Endothelial cell of umbilical vein (primary cell): ENCODE data around the gene TRPM5. TPM values are rescaled to one million over a fixed set of nuclear protein-coding genes. Genes with fewer than 3 reads are reported as not detected.

Experiments
- BruUV-seq: library from RNA; stranded (reverse); fragments of 400-500 nt; replicated peaks from 2 replicates; lab custom pipeline; 2021; lab: Mats Ljungman, UMichigan
- CTCF ChIA-PET: fragments of 300-600, 350-600 bp; sonication (Branson Sonifier 250); formaldehyde crosslinking; loops from one replicate; lab custom pipeline; 2021; ENCODE audit warnings: antibody characterized with exemption, inconsistent platforms; lab: Charles Lee
- POLR2A ChIA-PET: fragments of 300-600, 350-600 bp; sonication (Branson Sonifier 250); formaldehyde crosslinking; loops from one replicate; lab custom pipeline; 2021; ENCODE audit warnings: antibody characterized with exemption, inconsistent platforms; lab: Charles Lee
- DNase-seq: peaks from one replicate; pipeline ENCODE4 v3.0.0-alpha.2; 2011; ENCODE audit warnings: low read depth, low spot score
- FAIRE-seq: peaks from 2 replicates; lab custom pipeline; 2011; peaks lifted over from hg19 to GRCh38; lab: Jason Lieb, UNC
- H2AFZ ChIP-seq: 2 replicates; pipeline ENCODE4 v1.6.0; 2012; ENCODE audit warnings: low read depth, low read length, control low read depth, inconsistent platforms
- H3K27ac ChIP-seq: 2 replicates; pipeline ENCODE4 v1.5.1; 2011; ENCODE audit warnings: low read depth, mild to moderate bottlenecking, control low read depth, low read length, moderate library complexity; ENCODE audit not compliant: insufficient read depth
- H3K27me3 ChIP-seq, 2 experiments: 2 replicates each; pipeline versions ENCODE4 v1.6.0 to v1.6.1; 2011; ENCODE audit warnings: low read length in 2 of 2, mixed read lengths in 1 of 2; ENCODE audit not compliant: control insufficient read depth in 2 of 2, insufficient read depth in 2 of 2
- H3K36me3 ChIP-seq, 2 experiments: 2 replicates in 1 of 2; 3 replicates in 1 of 2; pipeline ENCODE4 v1.5.1; 2011; ENCODE audit warnings: low read length in 2 of 2, mild to moderate bottlenecking in 1 of 2, moderate library complexity in 1 of 2; ENCODE audit not compliant: control insufficient read depth in 2 of 2, insufficient read depth in 2 of 2; ENCODE audit errors: extremely low read depth in 1 of 2
- H3K4me1 ChIP-seq: 3 replicates; pipeline ENCODE4 v1.5.1; 2011; ENCODE audit warnings: mild to moderate bottlenecking, low read length; ENCODE audit not compliant: control insufficient read depth, insufficient read depth; ENCODE audit errors: extremely low read depth
- H3K4me2 ChIP-seq: 2 replicates; pipeline ENCODE4 v1.6.1; 2011; ENCODE audit warnings: low read length, control low read depth, mixed read lengths; ENCODE audit not compliant: insufficient read depth
- H3K4me3 ChIP-seq, 3 experiments: fragments of 200-600 bp in 1 of 3; sonication (generic), shearing (Covaris generic) in 1 of 3; replicated peaks in 1 of 3; 2 replicates each; pipeline ENCODE4 v1.5.1; 2011 to 2016; ENCODE audit warnings: control low read depth in 3 of 3, low read length in 3 of 3, mild to moderate bottlenecking in 2 of 3, inconsistent platforms in 1 of 3, low read depth in 1 of 3, moderate library complexity in 1 of 3; ENCODE audit not compliant: insufficient read depth in 1 of 3
- H3K79me2 ChIP-seq: 2 replicates; pipeline ENCODE4 v1.6.0; 2012; ENCODE audit warnings: low read length, inconsistent platforms; ENCODE audit not compliant: control insufficient read depth, insufficient read depth
- H3K9ac ChIP-seq: replicated peaks from 2 replicates; pipeline ENCODE3; 2011; ENCODE audit warnings: low read length, control low read depth; ENCODE audit not compliant: insufficient read depth; ENCODE audit errors: extremely low read depth
- H3K9me1 ChIP-seq: replicated peaks from 3 replicates; pipeline ENCODE4 v1.6.0; 2011; ENCODE audit warnings: mild to moderate bottlenecking, low read length; ENCODE audit not compliant: control insufficient read depth, insufficient read depth; ENCODE audit errors: extremely low read depth
- H3K9me3 ChIP-seq: replicated peaks from 2 replicates; pipeline ENCODE4 v1.5.1; 2012; ENCODE audit warnings: low read length, inconsistent platforms; ENCODE audit not compliant: control insufficient read depth, insufficient read depth
- H4K20me1 ChIP-seq: replicated peaks from 2 replicates; pipeline ENCODE3; 2011; ENCODE audit warnings: mild to moderate bottlenecking, low read length; ENCODE audit not compliant: control insufficient read depth, insufficient read depth; ENCODE audit errors: extremely low read depth
- CTCF ChIP-seq, 2 donors: IDR thresholded peaks; 1 replicate in 1 of 2; 2 replicates in 1 of 2; pipeline ENCODE4 v1.5.1; 2011; ENCODE audit warnings: low read length in 2 of 2, mild to moderate bottlenecking in 2 of 2, moderate library complexity in 2 of 2, control low read depth in 1 of 2, inconsistent platforms in 1 of 2, low read depth in 1 of 2; ENCODE audit not compliant: insufficient read depth in 1 of 2; ENCODE audit errors: extremely low read depth in 1 of 2
- EZH2 ChIP-seq: IDR thresholded peaks from 2 replicates; pipeline ENCODE4 v1.6.1; 2012; ENCODE audit warnings: borderline replicate concordance, low read depth, mild to moderate bottlenecking, moderate library complexity, low read length, inconsistent platforms; ENCODE audit not compliant: severe bottlenecking
- FOS ChIP-seq: IDR thresholded peaks from 2 replicates; pipeline ENCODE4 v1.6.1; 2011; ENCODE audit warnings: mild to moderate bottlenecking, low read length, moderate library complexity, borderline replicate concordance; ENCODE audit not compliant: insufficient read depth
- GATA2 ChIP-seq: IDR thresholded peaks from 2 replicates; pipeline ENCODE4 v1.7.0; 2011; ENCODE audit warnings: low read depth, mild to moderate bottlenecking, moderate library complexity, mixed read lengths, low read length; ENCODE audit not compliant: insufficient read length, insufficient read depth
- JUN ChIP-seq: IDR thresholded peaks from 2 replicates; pipeline ENCODE4 v1.6.1; 2011; ENCODE audit warnings: borderline replicate concordance, low read depth; ENCODE audit not compliant: insufficient read length, insufficient read depth
- MAX ChIP-seq: IDR thresholded peaks from 2 replicates; pipeline ENCODE4 v1.6.1; 2011; ENCODE audit not compliant: insufficient read depth, insufficient read length
- MYC ChIP-seq: IDR thresholded peaks from one replicate; pipeline ENCODE4 v1.6.1; 2011; ENCODE audit warnings: mild to moderate bottlenecking, low read depth, low read length
- POLR2A ChIP-seq: IDR thresholded peaks from 2 replicates; pipeline ENCODE4 v1.6.1; 2012; ENCODE audit warnings: low read depth, mild to moderate bottlenecking, control low read depth, low read length
- POLR2AphosphoS5 ChIP-seq: IDR thresholded peaks from 2 replicates; pipeline ENCODE4 v1.6.1; 2012; ENCODE audit warnings: low read depth, mild to moderate bottlenecking, control low read depth, low read length, moderate library complexity; ENCODE audit not compliant: insufficient read depth
- dilution Hi-C: fragments of 300-500 bp; cut with MboI; formaldehyde crosslinking; loops from one replicate; pipeline ENCODE4 v1.15.0; 2019; ENCODE audit warnings: low sequenced_read_pairs; ENCODE audit not compliant: extremely low pct_ligation_motif_present
- intact Hi-C: fragments of 100-400 bp; cut with micrococcal nuclease; formaldehyde crosslinking; loops from one replicate; pipeline ENCODE4 v1.10.0; 2022
- polyA plus RNA-seq, 4 experiments: library from polyadenylated mRNA; depleted of rRNA in 3 of 4; stranded (reverse) in 3 of 4; unstranded in 1 of 4; fragments of >200 nt; gene quantifications; 2 replicates each; pipeline versions ENCODE4 v1.2.1 to v1.2.3, GENCODE V29; 2011 to 2012; ENCODE audit warnings: missing spikeins in 1 of 4
- total RNA-seq: library from RNA; stranded (reverse); gene quantifications from 2 replicates; pipeline ENCODE4 v1.2.3, GENCODE V29; 2021

TRPM5 gene
- total and polyA plus RNA-seq, 2 donors (not counting 3 experiments of a cell fraction or from before 2014, with no cell fraction given), result not detected

GRCh38 chr11:2472428-2473186 is 28.3 kb upstream of the TRPM5 start:
- FAIRE-seq, result no peak
- Histone ChIP-seq H3K27me3 (no peaks in the 10 kb centered on the region), H3K36me3 (no peaks in the 10 kb centered on the region), H3K4me1 (no peaks in the 10 kb centered on the region), H2AFZ (no peak overlapping the region), H3K79me2 (no peaks in the 10 kb centered on the region), H4K20me1 (no peaks in the 10 kb centered on the region), H3K9ac (no peak overlapping the region), H3K9me3 (no peaks in the 10 kb centered on the region), H3K27ac (no peak overlapping the region), H3K9me1 (no peaks in the 10 kb centered on the region), H3K4me2 (no peak overlapping the region), H3K4me3 (no peak overlapping the region)
- dilution Hi-C loops (no loop called here), intact Hi-C loops (no loop called here)
- BruUV-seq, result no TSS peak
- no peak for DNase-seq
- ChIA-PET POLR2A (no interaction called here), CTCF (no interaction called here)
- TF ChIP-seq EZH2 (no peak), MAX (no peak), GATA2 (no peak), FOS (no peak), POLR2AphosphoS5 (no peak), MYC (no peak), JUN (no peak)

GRCh38 chr11:2471804-2472096 is 27.4 kb upstream of the TRPM5 start:
- H3K27me3 ChIP-seq, result no peaks in the 10 kb centered on the region
- H3K79me2 ChIP-seq, result no peaks in the 10 kb centered on the region
- H3K27ac ChIP-seq, result no peak overlapping the region
- H3K9ac ChIP-seq, result no peak overlapping the region
- H3K4me3 ChIP-seq, result no peak overlapping the region
- ChIA-PET POLR2A (no interaction called here), CTCF (no interaction called here)
- dilution Hi-C loops (no loop called here), intact Hi-C loops (no loop called here)
- no peaks in the 10 kb centered on the region for H4K20me1 ChIP-seq
- H3K4me2 ChIP-seq, result no peak overlapping the region
- no peaks in the 10 kb centered on the region for H3K9me3 ChIP-seq
- TF ChIP-seq GATA2 (no peak), MAX (no peak), CTCF (IDR thresholded peaks at IDR 0.05; ENCODE audit: extremely low read depth in 1 of 2, insufficient read depth in 1 of 2, low read depth in 1 of 2, low read length in 2 of 2) (no peak), EZH2 (no peak), JUN (no peak), MYC (no peak), POLR2AphosphoS5 (no peak), FOS (no peak), POLR2A (no peak)
- H2AFZ ChIP-seq, result no peak overlapping the region
- DNase-seq (no peak), FAIRE-seq (no peak)
- H3K36me3 ChIP-seq, result no peaks in the 10 kb centered on the region
- no peaks in the 10 kb centered on the region for H3K9me1 ChIP-seq
- no TSS peak for BruUV-seq
- no peaks in the 10 kb centered on the region for H3K4me1 ChIP-seq
